Measurements from ENCODE around the gene NFASC. TPM values are rescaled to one million over a fixed set of nuclear protein-coding genes. Genes with fewer than 3 reads are reported as not detected.

The NFASC gene
- total RNA-seq, 2 experiments from 2014 or later, result not detected

DNA sequence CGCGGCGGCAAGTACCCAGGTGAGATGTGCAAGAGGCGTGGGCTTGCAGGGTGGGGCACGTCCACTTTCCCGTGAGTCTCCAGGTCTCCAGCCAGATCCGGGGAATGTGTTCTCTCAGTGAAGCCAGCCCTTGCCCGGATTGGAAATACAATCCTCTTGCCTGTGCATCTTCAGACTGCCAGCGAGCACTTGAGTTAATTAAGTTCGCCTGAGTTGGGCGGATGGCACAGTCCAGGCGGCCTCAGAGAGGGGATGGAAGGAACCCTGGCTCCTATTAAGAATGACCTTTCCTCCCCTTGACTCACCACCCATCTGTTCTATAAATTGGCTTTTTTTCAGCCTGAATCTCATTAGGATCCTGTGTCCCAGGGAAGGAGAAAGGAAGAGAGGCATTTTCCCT lies 139.0 kb downstream of the NFASC start:
- TF ChIP-seq, protein P1, sequence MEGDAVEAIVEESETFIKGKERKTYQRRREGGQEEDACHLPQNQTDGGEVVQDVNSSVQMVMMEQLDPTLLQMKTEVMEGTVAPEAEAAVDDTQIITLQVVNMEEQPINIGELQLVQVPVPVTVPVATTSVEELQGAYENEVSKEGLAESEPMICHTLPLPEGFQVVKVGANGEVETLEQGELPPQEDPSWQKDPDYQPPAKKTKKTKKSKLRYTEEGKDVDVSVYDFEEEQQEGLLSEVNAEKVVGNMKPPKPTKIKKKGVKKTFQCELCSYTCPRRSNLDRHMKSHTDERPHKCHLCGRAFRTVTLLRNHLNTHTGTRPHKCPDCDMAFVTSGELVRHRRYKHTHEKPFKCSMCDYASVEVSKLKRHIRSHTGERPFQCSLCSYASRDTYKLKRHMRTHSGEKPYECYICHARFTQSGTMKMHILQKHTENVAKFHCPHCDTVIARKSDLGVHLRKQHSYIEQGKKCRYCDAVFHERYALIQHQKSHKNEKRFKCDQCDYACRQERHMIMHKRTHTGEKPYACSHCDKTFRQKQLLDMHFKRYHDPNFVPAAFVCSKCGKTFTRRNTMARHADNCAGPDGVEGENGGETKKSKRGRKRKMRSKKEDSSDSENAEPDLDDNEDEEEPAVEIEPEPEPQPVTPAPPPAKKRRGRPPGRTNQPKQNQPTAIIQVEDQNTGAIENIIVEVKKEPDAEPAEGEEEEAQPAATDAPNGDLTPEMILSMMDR (IDR thresholded peaks at IDR 0.05), result no peak
- no peak overlapping the region for H3K27ac ChIP-seq (ENCODE audit: low read depth in 1 of 2, low read length in 2 of 2)
- Mint-ChIP-seq H3K4me1 (ENCODE audit: low read depth) (no peaks in the 10 kb centered on the region), H3K36me3 (ENCODE audit: low read depth) (no peaks in the 10 kb centered on the region), H3K9me3 (no peaks in the 10 kb centered on the region), H3K27me3 (no peaks in the 10 kb centered on the region), H3K4me3 (no peak overlapping the region), H3K27ac (no peak overlapping the region)
- CTCF ChIA-PET, result no interaction called here
- H3K9me3 ChIP-seq (ENCODE audit: control insufficient read depth in 1 of 2, insufficient read depth in 1 of 2, low read length in 2 of 2), result no peaks in the 10 kb centered on the region
- intact Hi-C loops (cut with DNase I, micrococcal nuclease), result no loop called here
- no peaks in the 10 kb centered on the region for H3K27me3 ChIP-seq (ENCODE audit: control insufficient read depth in 1 of 2, insufficient read depth in 2 of 2, low read length in 2 of 2)
- no peak for ATAC-seq (ENCODE audit: poor library complexity)
- no peaks in the 10 kb centered on the region for H3K4me1 ChIP-seq (ENCODE audit: insufficient read depth, low read length)
- H3K36me3 ChIP-seq (ENCODE audit: insufficient read depth, low read length), result no peaks in the 10 kb centered on the region
- POLR2A ChIA-PET, result no interaction called here
- H3K4me3 ChIP-seq (ENCODE audit: low read length), result no peak overlapping the region
- DNase-seq, result no peak

DNA sequence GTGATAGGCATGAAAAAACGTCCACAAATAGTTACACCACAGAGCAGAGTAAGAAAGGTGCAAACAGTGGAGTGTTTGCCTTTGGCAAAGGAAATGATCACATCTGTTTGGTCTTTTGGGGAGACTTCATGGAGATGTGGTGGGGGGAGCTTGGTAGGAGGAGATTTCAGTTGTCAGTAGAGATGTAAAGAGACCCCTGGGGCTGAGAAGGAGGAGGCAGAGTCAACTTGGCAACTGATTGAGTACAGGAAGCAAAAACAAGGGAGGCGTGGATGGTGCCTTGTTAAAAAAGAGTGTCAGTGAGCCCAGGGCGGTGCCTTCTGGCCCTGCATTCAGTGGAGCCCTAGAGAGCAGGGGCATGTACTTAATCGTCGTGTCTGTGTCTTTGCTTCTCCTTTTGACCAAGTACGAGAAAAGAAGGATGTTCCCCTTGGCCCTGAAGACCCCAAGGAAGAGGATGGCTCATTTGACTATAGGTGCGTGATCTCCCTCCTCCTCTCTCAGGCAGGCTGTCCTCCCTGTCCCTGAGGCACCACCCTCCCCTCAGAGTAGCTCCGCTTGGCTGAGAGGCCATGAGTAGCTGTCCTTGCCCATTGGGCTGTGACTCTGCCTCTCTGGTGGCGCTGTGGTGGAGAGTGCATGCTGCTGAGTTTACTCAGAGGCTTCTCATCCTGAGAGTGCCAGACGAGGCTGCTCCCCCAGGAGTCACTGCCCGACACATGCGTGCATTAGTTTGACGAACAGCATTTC lies 141.9 kb downstream of the NFASC start:
- Histone ChIP-seq H3K9me3 (ENCODE audit: control insufficient read depth in 1 of 2, insufficient read depth in 1 of 2, low read length in 2 of 2) (no peaks in the 10 kb centered on the region), H3K4me3 (ENCODE audit: low read length) (no peak overlapping the region), H3K36me3 (ENCODE audit: insufficient read depth, low read length) (no peaks in the 10 kb centered on the region), H3K27ac (ENCODE audit: low read depth in 1 of 2, low read length in 2 of 2) (no peak overlapping the region), H3K4me1 (ENCODE audit: insufficient read depth, low read length) (no peaks in the 10 kb centered on the region), H3K27me3 (ENCODE audit: control insufficient read depth in 1 of 2, insufficient read depth in 2 of 2, low read length in 2 of 2) (no peaks in the 10 kb centered on the region)
- TF ChIP-seq, protein P1 (IDR thresholded peaks at IDR 0.05), result no peak
- POLR2A ChIA-PET, result no interaction called here
- no peaks in the 10 kb centered on the region for H3K4me1 Mint-ChIP-seq (ENCODE audit: low read depth)
- no peak overlapping the region for H3K27ac Mint-ChIP-seq
- CTCF ChIA-PET, result no interaction called here
- H3K36me3 Mint-ChIP-seq (ENCODE audit: low read depth), result no peaks in the 10 kb centered on the region
- no peak for ATAC-seq (ENCODE audit: poor library complexity)
- DNase-seq, result no peak
- H3K27me3 Mint-ChIP-seq, result no peaks in the 10 kb centered on the region
- intact Hi-C loops (cut with DNase I, micrococcal nuclease), result no loop called here
- H3K9me3 Mint-ChIP-seq, result no peaks in the 10 kb centered on the region
- no peak overlapping the region for H3K4me3 Mint-ChIP-seq

DNA sequence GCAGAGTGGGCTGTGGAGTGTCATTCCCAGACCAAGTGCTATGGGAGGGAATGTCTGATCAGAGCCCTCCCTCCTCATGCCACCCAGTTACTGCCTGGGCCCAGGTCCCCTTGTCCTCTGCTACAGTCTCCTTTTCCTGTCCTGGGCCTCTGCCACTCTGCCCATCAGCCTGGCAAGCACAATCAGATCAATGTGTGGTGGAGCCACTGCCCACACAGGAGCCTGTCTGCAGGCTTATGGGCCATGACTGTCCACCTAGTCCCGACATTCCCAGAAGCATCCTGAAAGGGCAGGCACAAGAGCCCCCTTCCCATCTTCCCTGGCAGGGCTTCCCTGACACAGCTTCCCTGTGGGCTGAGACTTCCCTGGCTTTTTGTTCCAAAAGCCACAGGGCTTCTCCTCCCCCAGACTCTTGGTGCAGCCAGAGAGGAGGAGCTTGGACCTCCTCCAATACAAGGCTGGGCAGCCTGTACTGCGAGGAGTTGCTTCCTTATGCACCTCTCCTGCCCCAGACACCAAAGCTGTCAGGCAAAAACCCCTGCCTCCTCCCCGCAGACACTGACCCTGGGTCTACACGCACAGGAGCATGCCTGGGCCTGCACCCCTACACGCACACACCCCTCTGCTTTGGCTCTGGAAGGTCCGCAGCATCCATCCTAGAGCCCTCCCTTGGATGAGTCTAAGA lies 143.2 kb downstream of the NFASC start:
- Mint-ChIP-seq H3K4me3 (no peak overlapping the region), H3K36me3 (ENCODE audit: low read depth) (no peaks in the 10 kb centered on the region), H3K9me3 (no peaks in the 10 kb centered on the region), H3K27me3 (no peaks in the 10 kb centered on the region), H3K4me1 (ENCODE audit: low read depth) (no peaks in the 10 kb centered on the region), H3K27ac (no peak overlapping the region)
- H3K4me3 ChIP-seq (ENCODE audit: low read length), result no peak overlapping the region
- intact Hi-C loops (cut with DNase I, micrococcal nuclease), result no loop called here
- no peaks in the 10 kb centered on the region for H3K9me3 ChIP-seq (ENCODE audit: control insufficient read depth in 1 of 2, insufficient read depth in 1 of 2, low read length in 2 of 2)
- CTCF ChIA-PET, result no interaction called here
- H3K4me1 ChIP-seq (ENCODE audit: insufficient read depth, low read length), result no peaks in the 10 kb centered on the region
- no peak overlapping the region for H3K27ac ChIP-seq (ENCODE audit: low read depth in 1 of 2, low read length in 2 of 2)
- no peak for ATAC-seq (ENCODE audit: poor library complexity)
- no peaks in the 10 kb centered on the region for H3K36me3 ChIP-seq (ENCODE audit: insufficient read depth, low read length)
- POLR2A ChIA-PET, result no interaction called here
- no peak for DNase-seq
- TF ChIP-seq, protein P1 (IDR thresholded peaks at IDR 0.05), result no peak
- H3K27me3 ChIP-seq (ENCODE audit: control insufficient read depth in 1 of 2, insufficient read depth in 2 of 2, low read length in 2 of 2), result no peaks in the 10 kb centered on the region
